Fibroblast of lung (primary cell): ENCODE measurements around the gene KCNN4. TPM values are rescaled to one million over a fixed set of nuclear protein-coding genes. Genes with fewer than 3 reads are reported as not detected.
"Not testable (repeated sequence)": the region's sequence is repeated elsewhere in the genome, so short reads cannot be mapped to it uniquely, and the experiment has no call there.

Experiments
- DNase-seq, 2 donors: peaks; one replicate each; pipeline versions ENCODE4 v3.0.0 to v3.0.0-alpha.2; 2010; ENCODE audit warnings: low read depth in 2 of 2
- H2AFZ ChIP-seq: 2 replicates; pipeline ENCODE4 v1.5.1; 2012; ENCODE audit warnings: low read length, control low read depth, inconsistent platforms
- H3K27ac ChIP-seq: 2 replicates; pipeline ENCODE4 v1.5.1; 2011; ENCODE audit warnings: low read length, control low read depth; ENCODE audit not compliant: insufficient read depth
- H3K27me3 ChIP-seq: 2 replicates; pipeline ENCODE4 v1.5.1; 2011; ENCODE audit warnings: mild to moderate bottlenecking, low read length; ENCODE audit not compliant: control insufficient read depth, insufficient read depth
- H3K36me3 ChIP-seq: 2 replicates; pipeline ENCODE4 v1.5.1; 2011; ENCODE audit warnings: low read length; ENCODE audit not compliant: control insufficient read depth, insufficient read depth
- H3K4me1 ChIP-seq: 2 replicates; pipeline ENCODE4 v1.5.1; 2011; ENCODE audit warnings: low read length; ENCODE audit not compliant: control insufficient read depth, insufficient read depth; ENCODE audit errors: extremely low read depth
- H3K4me2 ChIP-seq: 2 replicates; pipeline ENCODE4 v1.5.1; 2011; ENCODE audit warnings: low read length, control low read depth; ENCODE audit not compliant: insufficient read depth; ENCODE audit errors: extremely low read depth
- H3K4me3 ChIP-seq, 4 experiments: fragments of 200-600 bp in 1 of 4; sonication (generic) in 1 of 4; replicated peaks in 1 of 4; 2 replicates each; pipeline ENCODE4 v1.5.1; 2011 to 2016; ENCODE audit warnings: low read length in 4 of 4, low read depth in 3 of 4, mild to moderate bottlenecking in 3 of 4, control low read depth in 2 of 4, inconsistent platforms in 1 of 4, mixed read lengths in 1 of 4; ENCODE audit not compliant: insufficient read depth in 1 of 4; ENCODE audit errors: control extremely low read depth in 1 of 4
- H3K79me2 ChIP-seq: 2 replicates; pipeline ENCODE4 v1.5.1; 2012; ENCODE audit warnings: mild to moderate bottlenecking, low read length, inconsistent platforms; ENCODE audit not compliant: control insufficient read depth, insufficient read depth
- H3K9ac ChIP-seq: 2 replicates; pipeline ENCODE4 v1.5.1; 2011; ENCODE audit warnings: mild to moderate bottlenecking, low read length, control low read depth; ENCODE audit not compliant: insufficient read depth
- H3K9me3 ChIP-seq: 2 replicates; pipeline ENCODE4 v1.5.1; 2012; ENCODE audit warnings: low read depth, low read length; ENCODE audit not compliant: control insufficient read depth, insufficient read depth
- H4K20me1 ChIP-seq: 2 replicates; pipeline ENCODE4 v1.5.1; 2011; ENCODE audit warnings: low read length; ENCODE audit not compliant: control insufficient read depth, insufficient read depth; ENCODE audit errors: extremely low read depth
- CTCF ChIP-seq, 2 donors: IDR thresholded peaks in 1 of 2; conservative IDR thresholded peaks in 1 of 2; 1 replicate in 1 of 2; 2 replicates in 1 of 2; pipeline ENCODE4 v1.5.1; 2011 to 2012; ENCODE audit warnings: low read length in 2 of 2, control low read depth in 1 of 2, inconsistent platforms in 1 of 2, low read depth in 1 of 2, mild to moderate bottlenecking in 1 of 2
- EZH2 ChIP-seq: IDR thresholded peaks from 2 replicates; pipeline ENCODE4 v1.5.1; 2012; ENCODE audit warnings: low read length, control low read depth, mild to moderate bottlenecking; ENCODE audit errors: missing control alignments
- polyA plus RNA-seq, 2 donors: library from polyadenylated mRNA; depleted of rRNA in 1 of 2; stranded (reverse) in 1 of 2; unstranded in 1 of 2; fragments of >200 nt; gene quantifications; 2 replicates each; pipeline ENCODE4 v1.2.1, GENCODE V29; 2011 to 2012; ENCODE audit warnings: missing spikeins in 1 of 2
- total RNA-seq: library from RNA; depleted of rRNA; stranded (reverse); fragments of >200 nt; gene quantifications from 2 replicates; pipeline ENCODE4 v1.2.1, GENCODE V29; 2014

Gene KCNN4
- total and polyA plus RNA-seq, 2 donors (not counting 1 experiment from before 2014, with no cell fraction given): 0.41 to 0.83 TPM

GRCh38 chr19:43806848-43807247 is 26.1 kb upstream of the KCNN4 start:
- no peaks in the 10 kb centered on the region for H3K36me3 ChIP-seq
- no peak overlapping the region for H3K4me3 ChIP-seq
- no peak overlapping the region for H2AFZ ChIP-seq
- H3K9ac ChIP-seq: no peak overlapping the region
- no peak for TF ChIP-seq CTCF (conservative IDR thresholded peaks at IDR 0.05 in 1 of 2, IDR thresholded peaks at IDR 0.05 in 1 of 2; ENCODE audit: low read depth in 1 of 2, low read length in 2 of 2)
- TF ChIP-seq EZH2: no peak
- H3K4me1 ChIP-seq: no peaks in the 10 kb centered on the region
- H4K20me1 ChIP-seq: no peaks in the 10 kb centered on the region
- no peak overlapping the region for H3K27ac ChIP-seq
- no peak overlapping the region for H3K4me2 ChIP-seq
- no peaks in the 10 kb centered on the region for H3K27me3 ChIP-seq
- DNase-seq: no peak
- H3K9me3 ChIP-seq: no peaks in the 10 kb centered on the region
- H3K79me2 ChIP-seq: no peaks in the 10 kb centered on the region

- not testable (repeated sequence) for H2AFZ ChIP-seq, H3K9me3 ChIP-seq, H4K20me1 ChIP-seq, H3K4me2 ChIP-seq, H3K27me3 ChIP-seq, H3K9ac ChIP-seq, DNase-seq, H3K79me2 ChIP-seq, H3K4me1 ChIP-seq, H3K27ac ChIP-seq, H3K4me3 ChIP-seq, H3K36me3 ChIP-seq
These were observed 25.6 kb upstream of the KCNN4 start for GRCh38 chr19:43806401-43806800.

GRCh38 chr19:43804432-43804831 is 23.7 kb upstream of the KCNN4 start:
- TF ChIP-seq EZH2 (no peak), CTCF (conservative IDR thresholded peaks at IDR 0.05 in 1 of 2, IDR thresholded peaks at IDR 0.05 in 1 of 2; ENCODE audit: low read depth in 1 of 2, low read length in 2 of 2) (no peak)
- Histone ChIP-seq H3K27ac (no peak overlapping the region), H3K36me3 (no peaks in the 10 kb centered on the region), H3K79me2 (no peaks in the 10 kb centered on the region), H3K4me3 (no peak overlapping the region), H3K9me3 (no peaks in the 10 kb centered on the region), H3K9ac (no peak overlapping the region), H4K20me1 (no peaks in the 10 kb centered on the region), H2AFZ (no peak overlapping the region), H3K27me3 (no peaks in the 10 kb centered on the region), H3K4me1 (no peaks in the 10 kb centered on the region), H3K4me2 (no peak overlapping the region)
- no peak for DNase-seq
